ENCODE data around the gene MCM7.

- TF ChIP-seq CTCF (IDR thresholded peaks at IDR 0.05) (no peak), POLR2AphosphoS5 (IDR thresholded peaks at IDR 0.05) (peak; percentile 93 to 97 (median 94))
Observed at GRCh38 chr7:100065452-100066186, 35.6 kb downstream of the MCM7 start.

Measured in sigmoid colon (tissue), 4 donors.